HepG2 (cell line): ENCODE data around the gene ZNF544. TPM values are rescaled to one million over a fixed set of nuclear protein-coding genes. Genes with fewer than 3 reads are reported as not detected.

Experiments
- ATAC-seq: fragments of 200-7000 bp; cut with Tn5 transposase; 3 replicates; pipeline ENCODE4 v1.9.1; 2020; ENCODE audit warnings: mild to moderate bottlenecking, moderate library complexity
- BruUV-seq: library from RNA; stranded (reverse); fragments of 400-500 nt; replicated peaks from 2 replicates; lab custom pipeline; 2021; lab: Mats Ljungman, UMichigan
- CTCF ChIA-PET: fragments of 300-600 bp; formaldehyde crosslinking; extraction: SDS; loops from one replicate; lab custom pipeline; 2021; ENCODE audit warnings: low total read pairs, inconsistent platforms, low intra/inter-chr PET ratio; lab: Yijun Ruan, JAX
- POLR2A ChIA-PET: fragments of 350-600 bp; sonication (Branson Sonifier 250); formaldehyde crosslinking; loops from one replicate; lab custom pipeline; 2020; ENCODE audit warnings: antibody characterized with exemption, inconsistent platforms; lab: Yijun Ruan, JAX
- DNase-seq: peaks from one replicate; pipeline ENCODE4 v3.0.0-alpha.2; 2015; ENCODE audit warnings: low spot score
- FAIRE-seq: peaks from 3 replicates; lab custom pipeline; 2011; peaks lifted over from hg19 to GRCh38; lab: Jason Lieb, UNC
- H2AFZ ChIP-seq: one replicate; pipeline ENCODE4 v1.6.1; 2011; ENCODE audit warnings: low read length, inconsistent platforms
- H3K27ac ChIP-seq: fragments of 300-600 bp; 3 replicates; pipeline ENCODE4 v1.8.0; 2011; ENCODE audit warnings: mixed run types, mild to moderate bottlenecking, mixed read lengths, low read length, inconsistent platforms; ENCODE audit not compliant: insufficient read depth; ENCODE audit errors: extremely low read length
- H3K27me3 ChIP-seq, 2 experiments: fragments of 200-600 bp in 1 of 2; 2 replicates in 1 of 2; 3 replicates in 1 of 2; pipeline versions ENCODE4 v1.6.0 to v1.8.0; 2011; ENCODE audit warnings: low read length in 2 of 2, mild to moderate bottlenecking in 2 of 2, moderate library complexity in 2 of 2, inconsistent platforms in 1 of 2; ENCODE audit not compliant: insufficient read depth in 2 of 2, control insufficient read depth in 1 of 2
- H3K36me3 ChIP-seq, 2 experiments: fragments of 200-600 bp in 1 of 2; replicated peaks in 1 of 2; 2 replicates in 1 of 2; 3 replicates in 1 of 2; pipeline versions ENCODE4 v1.5.1 to v1.8.0; 2011; ENCODE audit warnings: low read length in 2 of 2, inconsistent platforms in 1 of 2; ENCODE audit not compliant: insufficient read depth in 2 of 2, control insufficient read depth in 1 of 2
- H3K4me1 ChIP-seq: 2 replicates; pipeline ENCODE4 v1.5.1; 2012; ENCODE audit warnings: low read length, inconsistent platforms; ENCODE audit not compliant: insufficient read depth
- H3K4me2 ChIP-seq: 2 replicates; pipeline ENCODE4 v1.6.0; 2011; ENCODE audit warnings: low read depth, low read length, inconsistent platforms
- H3K4me3 ChIP-seq, 3 experiments: fragments of 200-600 bp in 1 of 3; sonication (generic), shearing (Covaris generic) in 1 of 3; replicated peaks in 1 of 3; 2 replicates each; pipeline ENCODE4 v1.5.1; 2011 to 2016; ENCODE audit warnings: low read length in 3 of 3, inconsistent platforms in 2 of 3, low read depth in 2 of 3, mild to moderate bottlenecking in 2 of 3, control low read depth in 1 of 3, mixed read lengths in 1 of 3; ENCODE audit not compliant: insufficient read depth in 1 of 3
- H3K79me2 ChIP-seq: one replicate; pipeline ENCODE4 v1.6.1; 2011; ENCODE audit warnings: low read length, inconsistent platforms; ENCODE audit not compliant: insufficient read depth
- H3K9ac ChIP-seq: 2 replicates; pipeline ENCODE4 v1.6.0; 2011; ENCODE audit warnings: mild to moderate bottlenecking, low read depth, low read length, inconsistent platforms; ENCODE audit not compliant: insufficient read depth
- H3K9me3 ChIP-seq: 2 replicates; pipeline ENCODE4 v1.5.1; 2012; ENCODE audit warnings: mild to moderate bottlenecking, low read length
- H4K20me1 ChIP-seq: 2 replicates; pipeline ENCODE4 v1.6.0; 2011; ENCODE audit warnings: inconsistent platforms, mild to moderate bottlenecking, low read length, moderate library complexity; ENCODE audit not compliant: insufficient read depth
- ATF5 ChIP-seq: sonication (generic); formaldehyde crosslinking; IDR thresholded peaks from 2 replicates; pipeline ENCODE4 v1.4.0; 2020; ENCODE audit warnings: mild to moderate bottlenecking, low read depth, missing genetic modification reagents
- CBX2 ChIP-seq, 2 experiments: fragments of 200-600 bp in 1 of 2; sonication (generic); formaldehyde crosslinking in 1 of 2; IDR thresholded peaks; 2 replicates each; pipeline versions ENCODE4 v1.7.0 to v1.8.1; 2018 to 2022; ENCODE audit warnings: low read depth in 2 of 2, low read length in 1 of 2, mild to moderate bottlenecking in 1 of 2, missing genetic modification reagents in 1 of 2
- CREB1 ChIP-seq, 2 experiments: fragments of 450-650 bp in 1 of 2; IDR thresholded peaks; 2 replicates each; pipeline ENCODE4 v1.6.1; 2016 to 2017; ENCODE audit warnings: control low read depth in 1 of 2, mild to moderate bottlenecking in 1 of 2, missing compliant biosample characterization in 1 of 2, missing genetic modification characterization in 1 of 2
- ELF1 ChIP-seq: sonication (generic); formaldehyde crosslinking; IDR thresholded peaks from 2 replicates; pipeline ENCODE4 v1.4.0; 2020; ENCODE audit warnings: missing genetic modification reagents
- KAT8 ChIP-seq: IDR thresholded peaks from 2 replicates; pipeline ENCODE4 v1.6.1; 2016; ENCODE audit warnings: missing genetic modification reagents, missing compliant biosample characterization
- RBM22 ChIP-seq: fragments of 200-400 bp; formaldehyde crosslinking; optimal IDR thresholded peaks from 2 replicates; pipeline ENCODE3; 2017; ENCODE audit warnings: mild to moderate bottlenecking, low read length, moderate library complexity
- SAP130 ChIP-seq: IDR thresholded peaks from 2 replicates; pipeline ENCODE4 v1.6.1; 2016; ENCODE audit warnings: low read depth
- THAP9 ChIP-seq: sonication (generic); formaldehyde crosslinking; IDR thresholded peaks from 2 replicates; pipeline ENCODE4; 2020; ENCODE audit warnings: missing genetic modification reagents, mild to moderate bottlenecking, borderline replicate concordance
- U2AF2 ChIP-seq: fragments of 200-400 bp; formaldehyde crosslinking; IDR thresholded peaks from 2 replicates; pipeline ENCODE4 v1.6.1; 2017; ENCODE audit warnings: low read depth, mild to moderate bottlenecking, low read length
- ZEB1 ChIP-seq: IDR thresholded peaks from 2 replicates; pipeline ENCODE4 v1.6.1; 2012; ENCODE audit warnings: mild to moderate bottlenecking, low read depth, inconsistent platforms; ENCODE audit not compliant: insufficient replicate concordance
- ZMYM4 ChIP-seq: sonication (generic); formaldehyde crosslinking; IDR thresholded peaks from 2 replicates; pipeline ENCODE4 v1.8.1; 2023; ENCODE audit warnings: mild to moderate bottlenecking, missing genetic modification reagents
- ZNF10 ChIP-seq: sonication (generic); formaldehyde crosslinking; IDR thresholded peaks from 2 replicates; pipeline ENCODE4 v1.4.0; 2020; ENCODE audit warnings: mild to moderate bottlenecking, low read depth, missing genetic modification reagents, borderline replicate concordance
- ZNF124 ChIP-seq: sonication (generic); formaldehyde crosslinking; IDR thresholded peaks from 2 replicates; pipeline ENCODE4 v1.4.0; 2020; ENCODE audit warnings: missing genetic modification reagents
- ZNF337 ChIP-seq: sonication (generic); formaldehyde crosslinking; IDR thresholded peaks from 2 replicates; pipeline ENCODE4 v1.5.1; 2020; ENCODE audit warnings: missing genetic modification reagents, low read depth, mild to moderate bottlenecking, borderline replicate concordance
- ZNF503 ChIP-seq: sonication (generic); formaldehyde crosslinking; IDR thresholded peaks from 2 replicates; pipeline ENCODE4 v1.4.0; 2020; ENCODE audit warnings: missing genetic modification reagents
- ZNF629 ChIP-seq: sonication (generic); formaldehyde crosslinking; conservative IDR thresholded peaks from 2 replicates; pipeline ENCODE4 v1.5.0; 2020; ENCODE audit warnings: missing genetic modification reagents
- ZNF782 ChIP-seq: sonication (generic); formaldehyde crosslinking; IDR thresholded peaks from 2 replicates; pipeline ENCODE4 v1.4.0; 2020; ENCODE audit warnings: missing genetic modification reagents, mild to moderate bottlenecking, borderline replicate concordance
- WGBS: methylation state at CpG from one replicate; pipeline ENCODE4 v1.1.6; 2017; ENCODE audit warnings: low lambda C conversion rate; 5-methylcytosine and 5-hydroxymethylcytosine counted together
- in situ Hi-C: cut with HindIII; loops from 2 replicates; pipeline ENCODE4 v1.10.0; 2017; ENCODE audit warnings: low pct_unique_long_range_greater_than_20kb; ENCODE audit not compliant: extremely low pct_ligation_motif_present
- intact Hi-C: fragments of 100-400 bp; cut with micrococcal nuclease; formaldehyde crosslinking; loops from one replicate; pipeline ENCODE4 v1.10.0; 2022; ENCODE audit not compliant: unreplicated experiment
- polyA plus RNA-seq, 8 experiments: library from polyadenylated mRNA; depleted of rRNA in 3 of 8; stranded (reverse) in 7 of 8; unstranded in 1 of 8; fragments of >200 nt; fragmentation: Illumina TruSeq in 4 of 8; extraction: Trizol in 4 of 8; gene quantifications; 2 replicates each; pipeline versions ENCODE4 v1.2.1 to v1.2.3, GENCODE V29; 2011 to 2016; ENCODE audit warnings: low read depth in 4 of 8, missing spikeins in 1 of 8, mixed read lengths in 1 of 8; ENCODE audit not compliant: insufficient read depth in 1 of 8
- total RNA-seq, 5 experiments: library from RNA; depleted of rRNA; stranded (reverse); fragments of >200 nt; fragmentation: Illumina TruSeq; extraction: Trizol; gene quantifications; 2 replicates each; pipeline ENCODE4 v1.2.3, GENCODE V29; 2016; ENCODE audit warnings: low read depth in 1 of 5

Gene ZNF544
- total and polyA plus RNA-seq, 2 of the 13 experiments (the other 11 are each of a cell fraction or from before 2014, with no cell fraction given) = 13.1 to 17.0 TPM

- Histone ChIP-seq H3K79me2 (peaks cover 51% of the 10 kb centered on the region), H3K4me1 (peaks cover 37% of the 10 kb centered on the region), H3K27ac (peak overlapping the region; percentile 85), H3K36me3 (peaks cover 5% of the 10 kb centered on the region in 2 experiments; a peak in 4 of 5 replicates), H4K20me1 (no peaks in the 10 kb centered on the region), H3K4me2 (peak overlapping the region; percentile 95), H3K27me3 (no peaks in the 10 kb centered on the region; a peak in 1 of 5 replicates), H3K9ac (peak overlapping the region; percentile 93), H2AFZ (no peak overlapping the region), H3K4me3 (peak overlapping the region; percentile 85 to 96 (median 96)), H3K9me3 (no peaks in the 10 kb centered on the region; the same call in 1 of the 2 replicates)
- BruUV-seq = TSS peak; percentile 73
- DNase-seq (peak; percentile 62), FAIRE-seq (peak; percentile 51), ATAC-seq (peak; percentile 71)
- in situ Hi-C loops (no loop called here), intact Hi-C loops (no loop called here)
- CTCF ChIA-PET = no interaction called here
- 61% methylated on average over 5 of the region's 60 CpGs for WGBS
- POLR2A ChIA-PET = interaction anchor here (0.7 to 1.7 kb wide), 14 partner anchors 8 to 277 kb away, joined by 3 to 15 read pairs (median 4); partner anchors contain the start of genes ERVK3-1, ZNF274, ZNF497 and ZNF544
- TF ChIP-seq CREB1 (IDR thresholded peaks at IDR 0.05) = no peak
- 0 out of 2 replicates have a peak, but pooled peaks have one; percentile 7 for TF ChIP-seq CREB1 (CRISPR knock-in tag; IDR thresholded peaks at IDR 0.05)
- no peak for TF ChIP-seq ZNF10 (CRISPR knock-in tag)
- no peak; the same call in 1 of the 2 replicates for TF ChIP-seq ZNF782 (CRISPR knock-in tag)
- no peak for TF ChIP-seq ZMYM4 (CRISPR knock-in tag)
- TF ChIP-seq ZEB1 = no peak
- no peak for TF ChIP-seq ELF1
- TF ChIP-seq ZNF629 (CRISPR knock-in tag) = 0 out of 2 replicates have a peak, but pooled peaks have one; percentile 7
- TF ChIP-seq ZNF124 = no peak
- 0 out of 2 replicates have a peak, but pooled peaks have one; percentile 59 for TF ChIP-seq ZNF503
- TF ChIP-seq KAT8 (CRISPR knock-in tag) = no peak; the same call in 1 of the 2 replicates
- TF ChIP-seq RBM22 = no peak
- TF ChIP-seq U2AF2 = no peak
- peak; percentile 25; the same call in 1 of the 2 replicates for TF ChIP-seq SAP130 (CRISPR knock-in tag)
- no peak; the same call in 1 of the 2 replicates for TF ChIP-seq ATF5 (CRISPR knock-in tag)
- TF ChIP-seq ZNF337 (CRISPR knock-in tag) = peak; percentile 91; the same call in 1 of the 2 replicates
- no peak for TF ChIP-seq CBX2 (IDR thresholded peaks at IDR 0.05; ENCODE audit: low read depth, low read length)
- no peak for TF ChIP-seq CBX2 (CRISPR knock-in tag; IDR thresholded peaks at IDR 0.05; ENCODE audit: low read depth)
- TF ChIP-seq THAP9 (CRISPR knock-in tag) = no peak; the same call in 1 of the 2 replicates
Observed at GRCh38 chr19:58279042-58279924, 50.6 kb downstream of the ZNF544 start.
